Measurements from ENCODE around the gene DPYSL4. TPM values are rescaled to one million over a fixed set of nuclear protein-coding genes. Genes with fewer than 3 reads are reported as not detected.

The DPYSL4 gene
- total RNA-seq, 6 donors from 2014 or later: 0.11 to 2.2 (median 0.79) TPM; not detected in 1

GRCh38 chr10:132185601-132186487 lies 904 bp upstream of the DPYSL4 start:
- peak; percentile 70 to 72 for ATAC-seq (ENCODE audit: low FRiP score in 2 of 2)
- Histone ChIP-seq H3K27me3 (peaks cover 0 to 46% (median 35%) of the 10 kb centered on the region in 4 donors), H3K36me3 (no peaks in the 10 kb centered on the region), H3K4me3 (peak overlapping the region in 3 of 4 donors; percentile 30 to 51 (median 38)), H3K27ac (no peak overlapping the region), H3K9me3 (no peaks in the 10 kb centered on the region), H3K4me1 (peaks cover 21 to 28% (median 24%) of the 10 kb centered on the region in 4 donors)
- 3 to 6% methylated on average over 7 to 26 of the region's 99 CpGs for WGBS, 2 donors
- peak in 1 of 2 donors; percentile 88 for DNase-seq
- TF ChIP-seq EP300 (IDR thresholded peaks at IDR 0.05) (no peak), POLR2A (IDR thresholded peaks at IDR 0.05) (no peak), POLR2AphosphoS5 (IDR thresholded peaks at IDR 0.05) (no peak)
- TF ChIP-seq, protein P1, sequence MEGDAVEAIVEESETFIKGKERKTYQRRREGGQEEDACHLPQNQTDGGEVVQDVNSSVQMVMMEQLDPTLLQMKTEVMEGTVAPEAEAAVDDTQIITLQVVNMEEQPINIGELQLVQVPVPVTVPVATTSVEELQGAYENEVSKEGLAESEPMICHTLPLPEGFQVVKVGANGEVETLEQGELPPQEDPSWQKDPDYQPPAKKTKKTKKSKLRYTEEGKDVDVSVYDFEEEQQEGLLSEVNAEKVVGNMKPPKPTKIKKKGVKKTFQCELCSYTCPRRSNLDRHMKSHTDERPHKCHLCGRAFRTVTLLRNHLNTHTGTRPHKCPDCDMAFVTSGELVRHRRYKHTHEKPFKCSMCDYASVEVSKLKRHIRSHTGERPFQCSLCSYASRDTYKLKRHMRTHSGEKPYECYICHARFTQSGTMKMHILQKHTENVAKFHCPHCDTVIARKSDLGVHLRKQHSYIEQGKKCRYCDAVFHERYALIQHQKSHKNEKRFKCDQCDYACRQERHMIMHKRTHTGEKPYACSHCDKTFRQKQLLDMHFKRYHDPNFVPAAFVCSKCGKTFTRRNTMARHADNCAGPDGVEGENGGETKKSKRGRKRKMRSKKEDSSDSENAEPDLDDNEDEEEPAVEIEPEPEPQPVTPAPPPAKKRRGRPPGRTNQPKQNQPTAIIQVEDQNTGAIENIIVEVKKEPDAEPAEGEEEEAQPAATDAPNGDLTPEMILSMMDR (IDR thresholded peaks at IDR 0.05): no peak

- Histone ChIP-seq H3K4me3 (peak overlapping the region in 3 of 4 donors; percentile 30 to 51 (median 38)), H3K27me3 (peaks cover 0 to 46% (median 35%) of the 10 kb centered on the region in 4 donors), H3K9me3 (no peaks in the 10 kb centered on the region), H3K36me3 (no peaks in the 10 kb centered on the region), H3K27ac (no peak overlapping the region), H3K4me1 (peaks cover 21 to 28% (median 24%) of the 10 kb centered on the region in 4 donors)
- WGBS, 2 donors: 5 to 9% methylated on average over 4 to 7 of the region's 58 CpGs
- TF ChIP-seq EP300 (IDR thresholded peaks at IDR 0.05) (no peak), POLR2AphosphoS5 (IDR thresholded peaks at IDR 0.05) (no peak), POLR2A (IDR thresholded peaks at IDR 0.05) (no peak)
- TF ChIP-seq, protein P1 (IDR thresholded peaks at IDR 0.05): no peak
- DNase-seq (peak in 1 of 2 donors; percentile 87), ATAC-seq (ENCODE audit: low FRiP score in 2 of 2) (peak in 1 of 2 donors; percentile 24)
Observed at GRCh38 chr10:132187430-132188138, 836 bp downstream of the DPYSL4 start.

DNA sequence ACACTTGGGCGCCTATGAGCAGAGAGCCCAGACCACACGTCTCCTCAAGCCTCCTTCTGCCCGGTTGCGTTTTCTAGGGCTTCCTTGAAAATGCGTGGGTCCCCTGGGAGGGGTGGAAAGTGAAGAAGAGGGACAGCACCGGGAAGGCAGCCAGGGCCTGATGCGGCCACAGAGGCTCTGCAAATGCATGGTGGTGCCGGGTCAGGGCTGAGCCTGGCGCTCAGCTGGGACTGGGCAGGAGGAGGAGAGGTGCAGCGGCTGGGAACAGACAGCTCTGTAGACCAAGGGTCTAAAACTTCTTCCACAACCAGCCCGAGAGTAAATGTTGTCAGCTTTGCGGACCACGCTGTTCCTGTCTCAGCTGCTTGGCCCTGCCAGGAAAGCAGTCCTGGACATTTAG lies 1.6 kb downstream of the DPYSL4 start:
- peaks cover 21 to 28% (median 24%) of the 10 kb centered on the region in 4 donors for H3K4me1 ChIP-seq
- 62 to 68% methylated on average over 7 to 13 of the region's 13 CpGs for WGBS, 2 donors
- ATAC-seq (ENCODE audit: low FRiP score in 2 of 2): no peak
- H3K4me3 ChIP-seq: no peak overlapping the region
- no peaks in the 10 kb centered on the region for H3K36me3 ChIP-seq
- peaks cover 0 to 46% (median 35%) of the 10 kb centered on the region in 4 donors for H3K27me3 ChIP-seq
- DNase-seq: peak in 1 of 2 donors; percentile 36
- TF ChIP-seq POLR2A (IDR thresholded peaks at IDR 0.05) (no peak), EP300 (IDR thresholded peaks at IDR 0.05) (no peak), POLR2AphosphoS5 (IDR thresholded peaks at IDR 0.05) (no peak)
- TF ChIP-seq, protein P1 (IDR thresholded peaks at IDR 0.05): no peak
- no peaks in the 10 kb centered on the region for H3K9me3 ChIP-seq
- no peak overlapping the region for H3K27ac ChIP-seq

GRCh38 chr10:132189016-132189415 lies 2.3 kb downstream of the DPYSL4 start:
- Histone ChIP-seq H3K4me3 (no peak overlapping the region), H3K4me1 (peaks cover 21 to 28% (median 24%) of the 10 kb centered on the region in 4 donors), H3K36me3 (no peaks in the 10 kb centered on the region), H3K27me3 (peaks cover 0 to 46% (median 35%) of the 10 kb centered on the region in 4 donors), H3K9me3 (no peaks in the 10 kb centered on the region), H3K27ac (no peak overlapping the region)
- peak in 1 of 2 donors; percentile 37 for DNase-seq
- 88 to 89% methylated on average over 16 of the region's 16 CpGs for WGBS, 2 donors
- no peak for ATAC-seq (ENCODE audit: low FRiP score in 2 of 2)
- TF ChIP-seq, protein P1 (IDR thresholded peaks at IDR 0.05): no peak
- TF ChIP-seq EP300 (IDR thresholded peaks at IDR 0.05) (no peak), POLR2AphosphoS5 (IDR thresholded peaks at IDR 0.05) (no peak), POLR2A (IDR thresholded peaks at IDR 0.05) (no peak)

Measured in upper lobe of left lung (tissue), 6 donors.